Measurements from ENCODE around the gene NCOA5.

Gene NCOA5

GRCh38 chr20:46089417-46090388, at the start of gene NCOA5:
Gene NCOA5, minus strand, starts transcription at chr20:46089962. Its CDS starts 10,538 bp downstream, at chr20:46079424.
- peak; percentile 91 to 93 for DNase-seq

- no peak for DNase-seq
Measured at GRCh38 chr20:46139266-46139889, 49.6 kb upstream of the NCOA5 start.

- no peak for DNase-seq
Measured at GRCh38 chr20:46137816-46138215, 48.1 kb upstream of the NCOA5 start.

- DNase-seq = no peak
Measured at GRCh38 chr20:46135856-46136633, 46.3 kb upstream of the NCOA5 start.

- no peak for DNase-seq
Measured at GRCh38 chr20:46134716-46135115, 45.0 kb upstream of the NCOA5 start.

- DNase-seq = no peak
Measured at GRCh38 chr20:46133886-46134654, 44.3 kb upstream of the NCOA5 start.

- DNase-seq = peak; percentile 28 to 38
Measured at GRCh38 chr20:46132705-46133120, 43.0 kb upstream of the NCOA5 start.

GRCh38 chr20:46131396-46131795, 41.6 kb upstream of the NCOA5 start:
- DNase-seq = no peak

- no peak for DNase-seq
Measured at GRCh38 chr20:46130534-46130933, 40.8 kb upstream of the NCOA5 start.

GRCh38 chr20:46129955-46130481, 40.3 kb upstream of the NCOA5 start:
- no peak for DNase-seq

GRCh38 chr20:46128310-46129151, 38.8 kb upstream of the NCOA5 start:
- DNase-seq = no peak

- no peak for DNase-seq
Measured at GRCh38 chr20:46127396-46128010, 37.7 kb upstream of the NCOA5 start.

GRCh38 chr20:46126440-46127056, 36.8 kb upstream of the NCOA5 start:
- DNase-seq = no peak

- no peak for DNase-seq
Measured at GRCh38 chr20:46123482-46124245, 33.9 kb upstream of the NCOA5 start.

- no peak for DNase-seq
Measured at GRCh38 chr20:46122516-46123481, 33.0 kb upstream of the NCOA5 start.

GRCh38 chr20:46122071-46122470, 32.3 kb upstream of the NCOA5 start:
- DNase-seq = no peak

GRCh38 chr20:46121184-46121930, 31.6 kb upstream of the NCOA5 start:
- DNase-seq = no peak
